A549 (cell line): Measurements from ENCODE around the gene NAV2.

Experiments
- CEBPB ChIP-seq, 2 experiments: fragments of >200 bp in 1 of 2; sonication (Bioruptor Twin) in 1 of 2; formaldehyde crosslinking in 1 of 2; IDR thresholded peaks; 2 replicates each; pipeline ENCODE4 v1.6.1; 2012 to 2016
- EHMT2 ChIP-seq: fragments of 200-600 bp; sonication (generic); IDR thresholded peaks from 2 replicates; pipeline ENCODE4 v1.6.1; 2016; ENCODE audit warnings: antibody characterized with exemption, low read depth, mild to moderate bottlenecking, moderate library complexity
- EP300 ChIP-seq, 2 experiments: fragments of >200 bp; sonication (Bioruptor Twin); formaldehyde crosslinking; IDR thresholded peaks; 2 replicates in 1 of 2; 3 replicates in 1 of 2; pipeline ENCODE4 v1.6.1; 2016 to 2017
- JUN ChIP-seq, 2 experiments: fragments of >200 bp; sonication (Bioruptor Twin); formaldehyde crosslinking; IDR thresholded peaks; 2 replicates in 1 of 2; 3 replicates in 1 of 2; pipeline ENCODE4 v1.6.1; 2016 to 2017
- MAFK ChIP-seq: fragments of 450-650 bp; IDR thresholded peaks from 2 replicates; pipeline ENCODE4 v1.6.1; 2014; ENCODE audit not compliant: partially characterized antibody
- NFE2L2 ChIP-seq: fragments of 150-350 bp; conservative IDR thresholded peaks from 2 replicates; pipeline ENCODE4 v1.6.1; 2014; ENCODE audit warnings: low read length
- POLR2A ChIP-seq: IDR thresholded peaks from 2 replicates; pipeline ENCODE4 v1.6.1; 2012; ENCODE audit warnings: mild to moderate bottlenecking, low read length
- RARB ChIP-seq: fragments of 250-450 bp; sonication (Bioruptor Pico); IDR thresholded peaks from 2 replicates; pipeline ENCODE4 v1.8.0; 2021; ENCODE audit warnings: mild to moderate bottlenecking, moderate library complexity
- RFX5 ChIP-seq: fragments of 450-650 bp; IDR thresholded peaks from 2 replicates; pipeline ENCODE4 v1.7.1; 2014; ENCODE audit warnings: antibody characterized with exemption, mild to moderate bottlenecking, moderate library complexity
- SMC3 ChIP-seq: fragments of >200 bp; sonication (Bioruptor Twin); formaldehyde crosslinking; IDR thresholded peaks from 3 replicates; pipeline ENCODE4 v1.6.1; 2018; ENCODE audit warnings: inconsistent platforms
- TF ChIP-seq, protein P1 (sequence below): fragments of >200 bp; sonication (Bioruptor Twin); formaldehyde crosslinking; IDR thresholded peaks from 3 replicates; pipeline ENCODE4 v1.5.1; 2016
- TF ChIP-seq, protein P2 (sequence below): fragments of 250-450 bp; sonication (Bioruptor Pico); IDR thresholded peaks from 2 replicates; pipeline ENCODE4 v1.5.0; 2021; ENCODE audit warnings: mild to moderate bottlenecking, moderate library complexity, borderline replicate concordance

DNA sequence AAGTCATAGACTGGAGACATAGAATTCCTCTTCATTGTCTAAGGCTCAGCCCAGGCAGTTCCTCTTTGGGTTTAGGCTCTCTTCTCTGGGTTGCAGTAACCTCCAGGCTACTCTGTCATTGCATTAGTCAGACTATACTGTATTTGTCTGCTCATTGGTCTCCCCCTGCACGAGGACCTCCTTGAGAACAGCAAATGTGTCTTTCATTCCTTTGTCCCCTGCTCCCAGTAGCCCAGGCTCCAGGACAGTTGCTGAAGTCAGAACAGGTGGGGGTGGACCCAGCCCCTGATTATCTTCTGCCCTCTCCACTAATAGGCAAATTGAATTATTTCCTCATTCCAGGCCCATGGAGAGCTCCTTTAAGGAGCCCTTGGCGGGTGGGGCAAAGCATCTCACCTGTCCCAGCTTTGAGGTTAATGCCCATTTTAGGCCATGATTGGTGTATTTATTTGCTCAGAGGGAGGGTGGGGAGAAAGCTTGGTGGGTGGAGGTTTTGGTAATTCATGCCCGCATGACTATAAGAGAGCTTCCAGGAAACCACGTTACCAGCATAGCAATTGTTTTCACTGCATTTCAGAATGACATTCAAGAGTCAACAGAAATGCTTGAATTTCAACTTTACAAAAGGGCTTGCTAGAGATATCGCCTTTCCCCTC, 40.9 kb downstream of the NAV2 start:
- TF ChIP-seq, protein P1, sequence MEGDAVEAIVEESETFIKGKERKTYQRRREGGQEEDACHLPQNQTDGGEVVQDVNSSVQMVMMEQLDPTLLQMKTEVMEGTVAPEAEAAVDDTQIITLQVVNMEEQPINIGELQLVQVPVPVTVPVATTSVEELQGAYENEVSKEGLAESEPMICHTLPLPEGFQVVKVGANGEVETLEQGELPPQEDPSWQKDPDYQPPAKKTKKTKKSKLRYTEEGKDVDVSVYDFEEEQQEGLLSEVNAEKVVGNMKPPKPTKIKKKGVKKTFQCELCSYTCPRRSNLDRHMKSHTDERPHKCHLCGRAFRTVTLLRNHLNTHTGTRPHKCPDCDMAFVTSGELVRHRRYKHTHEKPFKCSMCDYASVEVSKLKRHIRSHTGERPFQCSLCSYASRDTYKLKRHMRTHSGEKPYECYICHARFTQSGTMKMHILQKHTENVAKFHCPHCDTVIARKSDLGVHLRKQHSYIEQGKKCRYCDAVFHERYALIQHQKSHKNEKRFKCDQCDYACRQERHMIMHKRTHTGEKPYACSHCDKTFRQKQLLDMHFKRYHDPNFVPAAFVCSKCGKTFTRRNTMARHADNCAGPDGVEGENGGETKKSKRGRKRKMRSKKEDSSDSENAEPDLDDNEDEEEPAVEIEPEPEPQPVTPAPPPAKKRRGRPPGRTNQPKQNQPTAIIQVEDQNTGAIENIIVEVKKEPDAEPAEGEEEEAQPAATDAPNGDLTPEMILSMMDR: no peak
- TF ChIP-seq SMC3 (no peak), POLR2A (no peak), NFE2L2 (no peak), RARB (CRISPR knock-in tag) (no peak), RFX5 (no peak), JUN (IDR thresholded peaks at IDR 0.05) (no peak), EP300 (IDR thresholded peaks at IDR 0.05) (no peak), MAFK (no peak), CEBPB (IDR thresholded peaks at IDR 0.05) (no peak), EHMT2 (no peak)
- TF ChIP-seq, protein P2, sequence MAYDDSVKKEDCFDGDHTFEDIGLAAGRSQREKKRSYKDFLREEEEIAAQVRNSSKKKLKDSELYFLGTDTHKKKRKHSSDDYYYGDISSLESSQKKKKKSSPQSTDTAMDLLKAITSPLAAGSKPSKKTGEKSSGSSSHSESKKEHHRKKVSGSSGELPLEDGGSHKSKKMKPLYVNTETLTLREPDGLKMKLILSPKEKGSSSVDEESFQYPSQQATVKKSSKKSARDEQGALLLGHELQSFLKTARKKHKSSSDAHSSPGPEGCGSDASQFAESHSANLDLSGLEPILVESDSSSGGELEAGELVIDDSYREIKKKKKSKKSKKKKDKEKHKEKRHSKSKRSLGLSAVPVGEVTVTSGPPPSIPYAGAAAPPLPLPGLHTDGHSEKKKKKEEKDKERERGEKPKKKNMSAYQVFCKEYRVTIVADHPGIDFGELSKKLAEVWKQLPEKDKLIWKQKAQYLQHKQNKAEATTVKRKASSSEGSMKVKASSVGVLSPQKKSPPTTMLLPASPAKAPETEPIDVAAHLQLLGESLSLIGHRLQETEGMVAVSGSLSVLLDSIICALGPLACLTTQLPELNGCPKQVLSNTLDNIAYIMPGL: no peak
